Lower leg skin (tissue), 3 donors: ENCODE data around the gene SLC2A11.

Experiments
- POLR2A ChIP-seq, 2 donors: fragments of 450-650 bp; IDR thresholded peaks; one replicate each; pipeline ENCODE4 v1.6.1; 2016 to 2017; ENCODE audit warnings: antibody characterized with exemption in 2 of 2, mild to moderate bottlenecking in 1 of 2, moderate library complexity in 1 of 2
- TF ChIP-seq, protein P1 (sequence below), 3 donors: fragments of 450-650 bp; IDR thresholded peaks; one replicate each; pipeline ENCODE4 v1.5.1; 2016; ENCODE audit warnings: antibody characterized with exemption in 3 of 3, mild to moderate bottlenecking in 3 of 3, moderate library complexity in 2 of 3

DNA sequence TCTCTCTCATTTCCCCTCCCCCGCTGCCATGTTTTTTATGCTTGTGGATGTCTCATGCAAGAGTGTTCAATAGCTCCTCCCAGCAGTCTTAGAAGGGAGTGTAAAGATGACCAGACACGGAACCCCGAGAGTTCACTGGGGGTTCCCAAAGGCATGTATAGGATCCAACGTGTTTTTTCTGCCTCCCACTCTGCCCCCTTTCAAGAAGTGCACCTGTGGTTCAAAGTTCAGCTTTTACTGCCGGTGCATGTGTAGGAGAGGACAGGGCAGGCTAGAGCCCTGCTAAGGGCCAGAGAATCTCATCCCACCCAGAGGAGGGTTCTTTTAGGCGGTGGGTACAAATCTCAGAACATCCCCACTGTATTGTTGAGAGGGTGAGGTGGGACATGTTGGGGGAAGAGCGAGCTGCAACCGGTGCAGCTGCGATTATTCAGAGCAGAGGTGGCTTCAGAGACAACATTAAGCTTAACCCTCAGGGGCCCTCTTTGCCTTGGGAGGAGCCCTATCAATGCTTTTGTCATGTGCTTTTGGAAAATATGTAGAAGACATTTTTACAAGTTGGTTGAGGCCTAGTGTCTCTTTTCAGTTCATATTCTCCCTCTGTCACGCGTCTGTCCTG lies 51.0 kb downstream of the SLC2A11 start:
- TF ChIP-seq, protein P1, sequence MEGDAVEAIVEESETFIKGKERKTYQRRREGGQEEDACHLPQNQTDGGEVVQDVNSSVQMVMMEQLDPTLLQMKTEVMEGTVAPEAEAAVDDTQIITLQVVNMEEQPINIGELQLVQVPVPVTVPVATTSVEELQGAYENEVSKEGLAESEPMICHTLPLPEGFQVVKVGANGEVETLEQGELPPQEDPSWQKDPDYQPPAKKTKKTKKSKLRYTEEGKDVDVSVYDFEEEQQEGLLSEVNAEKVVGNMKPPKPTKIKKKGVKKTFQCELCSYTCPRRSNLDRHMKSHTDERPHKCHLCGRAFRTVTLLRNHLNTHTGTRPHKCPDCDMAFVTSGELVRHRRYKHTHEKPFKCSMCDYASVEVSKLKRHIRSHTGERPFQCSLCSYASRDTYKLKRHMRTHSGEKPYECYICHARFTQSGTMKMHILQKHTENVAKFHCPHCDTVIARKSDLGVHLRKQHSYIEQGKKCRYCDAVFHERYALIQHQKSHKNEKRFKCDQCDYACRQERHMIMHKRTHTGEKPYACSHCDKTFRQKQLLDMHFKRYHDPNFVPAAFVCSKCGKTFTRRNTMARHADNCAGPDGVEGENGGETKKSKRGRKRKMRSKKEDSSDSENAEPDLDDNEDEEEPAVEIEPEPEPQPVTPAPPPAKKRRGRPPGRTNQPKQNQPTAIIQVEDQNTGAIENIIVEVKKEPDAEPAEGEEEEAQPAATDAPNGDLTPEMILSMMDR (IDR thresholded peaks at IDR 0.05), result no peak
- TF ChIP-seq POLR2A (IDR thresholded peaks at IDR 0.05), result no peak
